ENCODE measurements around the gene ATP11A.

ATP11A gene

GRCh38 chr13:112715210-112715609 lies 25.4 kb downstream of the ATP11A start:
- no peaks in the 10 kb centered on the region for H3K36me3 ChIP-seq (replicated peaks; ENCODE audit: insufficient read depth, low read length)
- H2AFZ ChIP-seq (ENCODE audit: low read length), result no peak overlapping the region
- no peak overlapping the region for H3K4me2 ChIP-seq (ENCODE audit: low read depth, low read length)
- no peak overlapping the region for H3K27ac ChIP-seq (ENCODE audit: low read length)
- H3K9ac ChIP-seq (ENCODE audit: low read length), result no peak overlapping the region
- H3K4me1 ChIP-seq (ENCODE audit: low read length), result no peaks in the 10 kb centered on the region
- no peaks in the 10 kb centered on the region for H3K9me2 ChIP-seq (replicated peaks; ENCODE audit: insufficient read depth, low read length)
- H3F3A ChIP-seq (ENCODE audit: insufficient read depth, low read length), result no peaks in the 10 kb centered on the region
- DNase-seq, result no peak
- TF ChIP-seq EZH2phosphoT487 (IDR thresholded peaks at IDR 0.05; ENCODE audit: low read length) (no peak), EZH2 (optimal IDR thresholded peaks at IDR 0.05; ENCODE audit: low read depth, low read length) (no peak), CTCF (IDR thresholded peaks at IDR 0.05; ENCODE audit: low read length) (no peak)
- peaks cover 71% of the 10 kb centered on the region for H3K79me2 ChIP-seq (ENCODE audit: low read length)
- H3K4me3 ChIP-seq (ENCODE audit: low read length), result no peak overlapping the region
- H3K27me3 ChIP-seq (replicated peaks; ENCODE audit: insufficient read depth, low read length), result no peaks in the 10 kb centered on the region
- no peaks in the 10 kb centered on the region for H4K20me1 ChIP-seq (ENCODE audit: insufficient read depth, low read length)
- H3K9me3 ChIP-seq (replicated peaks; ENCODE audit: insufficient read depth, low read length), result no peaks in the 10 kb centered on the region

- Histone ChIP-seq H3K9ac (ENCODE audit: low read length) (no peak overlapping the region), H3K27me3 (replicated peaks; ENCODE audit: insufficient read depth, low read length) (no peaks in the 10 kb centered on the region), H3K4me1 (ENCODE audit: low read length) (no peaks in the 10 kb centered on the region), H2AFZ (ENCODE audit: low read length) (no peak overlapping the region), H4K20me1 (ENCODE audit: insufficient read depth, low read length) (no peaks in the 10 kb centered on the region), H3K79me2 (ENCODE audit: low read length) (peaks cover 69% of the 10 kb centered on the region), H3K36me3 (replicated peaks; ENCODE audit: insufficient read depth, low read length) (no peaks in the 10 kb centered on the region), H3K27ac (ENCODE audit: low read length) (no peak overlapping the region), H3K4me2 (ENCODE audit: low read depth, low read length) (no peak overlapping the region), H3F3A (ENCODE audit: insufficient read depth, low read length) (no peaks in the 10 kb centered on the region), H3K9me2 (replicated peaks; ENCODE audit: insufficient read depth, low read length) (no peaks in the 10 kb centered on the region), H3K4me3 (ENCODE audit: low read length) (no peak overlapping the region), H3K9me3 (replicated peaks; ENCODE audit: insufficient read depth, low read length) (no peaks in the 10 kb centered on the region)
- no peak for DNase-seq
- no peak for TF ChIP-seq EZH2 (optimal IDR thresholded peaks at IDR 0.05; ENCODE audit: low read depth, low read length)
- no peak for TF ChIP-seq CTCF (IDR thresholded peaks at IDR 0.05; ENCODE audit: low read length)
- TF ChIP-seq EZH2phosphoT487 (IDR thresholded peaks at IDR 0.05; ENCODE audit: low read length), result no peak
Measured at GRCh38 chr13:112715715-112716460, 26.1 kb downstream of the ATP11A start.

- no peak overlapping the region for H3K9ac ChIP-seq (ENCODE audit: low read length)
- H3K27me3 ChIP-seq (replicated peaks; ENCODE audit: insufficient read depth, low read length), result no peaks in the 10 kb centered on the region
- no peaks in the 10 kb centered on the region for H3F3A ChIP-seq (ENCODE audit: insufficient read depth, low read length)
- H3K4me1 ChIP-seq (ENCODE audit: low read length), result no peaks in the 10 kb centered on the region
- TF ChIP-seq EZH2phosphoT487 (IDR thresholded peaks at IDR 0.05; ENCODE audit: low read length), result no peak
- TF ChIP-seq EZH2 (optimal IDR thresholded peaks at IDR 0.05; ENCODE audit: low read depth, low read length), result no peak
- no peak for TF ChIP-seq CTCF (IDR thresholded peaks at IDR 0.05; ENCODE audit: low read length)
- no peaks in the 10 kb centered on the region for H3K36me3 ChIP-seq (replicated peaks; ENCODE audit: insufficient read depth, low read length)
- H3K79me2 ChIP-seq (ENCODE audit: low read length), result peaks cover 66% of the 10 kb centered on the region
- no peaks in the 10 kb centered on the region for H3K9me3 ChIP-seq (replicated peaks; ENCODE audit: insufficient read depth, low read length)
- no peaks in the 10 kb centered on the region for H3K9me2 ChIP-seq (replicated peaks; ENCODE audit: insufficient read depth, low read length)
- DNase-seq, result no peak
- H3K4me3 ChIP-seq (ENCODE audit: low read length), result no peak overlapping the region
- no peak overlapping the region for H2AFZ ChIP-seq (ENCODE audit: low read length)
- no peaks in the 10 kb centered on the region for H4K20me1 ChIP-seq (ENCODE audit: insufficient read depth, low read length)
- no peak overlapping the region for H3K27ac ChIP-seq (ENCODE audit: low read length)
- H3K4me2 ChIP-seq (ENCODE audit: low read depth, low read length), result no peak overlapping the region
Measured at GRCh38 chr13:112716461-112716820, 26.6 kb downstream of the ATP11A start.
